ENCODE measurements around the gene DPH6.

The DPH6 gene

GRCh38 chr15:35327789-35328188, 218.2 kb downstream of the DPH6 start:
- H4K5ac ChIP-seq (ENCODE audit: low read length): no peak overlapping the region
- no peak overlapping the region for H3K4me3 ChIP-seq (ENCODE audit: low read length)
- H3K79me2 ChIP-seq (ENCODE audit: control insufficient read depth, insufficient read depth, low read length): no peaks in the 10 kb centered on the region
- no peak overlapping the region for H3K27ac ChIP-seq (ENCODE audit: low read depth, low read length)
- no CpG with 5 or more reads among the region's 2 CpGs for WGBS (ENCODE audit: extremely low coverage, insufficient coverage, low lambda C conversion rate)
- no peak overlapping the region for H3K4me2 ChIP-seq (ENCODE audit: low read length)
- no peak overlapping the region for H3K9ac ChIP-seq (ENCODE audit: low read length)
- DNase-seq: no peak
- no peak overlapping the region for H2BK5ac ChIP-seq (ENCODE audit: low read length)
- H4K8ac ChIP-seq (ENCODE audit: low read depth, low read length): no peak overlapping the region
- no peak overlapping the region for H3K18ac ChIP-seq (ENCODE audit: low read length)
- H2BK15ac ChIP-seq (replicated peaks; ENCODE audit: low read depth): no peak overlapping the region
- H3K4me1 ChIP-seq (ENCODE audit: control insufficient read depth, low read depth, low read length): no peaks in the 10 kb centered on the region
- H3K27me3 ChIP-seq (ENCODE audit: insufficient read depth, low read length, poor library complexity): no peaks in the 10 kb centered on the region
- no peaks in the 10 kb centered on the region for H3K36me3 ChIP-seq (ENCODE audit: control insufficient read depth, insufficient read depth, low read length)
- no peak overlapping the region for H3K4ac ChIP-seq (ENCODE audit: low read depth, low read length)
- H3K79me1 ChIP-seq (ENCODE audit: low read length): no peaks in the 10 kb centered on the region
- no peak overlapping the region for H3K23ac ChIP-seq (ENCODE audit: low read length)
- no peak overlapping the region for H2BK120ac ChIP-seq (ENCODE audit: low read depth, low read length)
- H2AK5ac ChIP-seq (ENCODE audit: low read length): no peak overlapping the region
- H3K56ac ChIP-seq (ENCODE audit: low read length): no peak overlapping the region

GRCh38 chr15:35325374-35325941, 220.5 kb downstream of the DPH6 start:
- no peak overlapping the region for H3K23ac ChIP-seq (ENCODE audit: low read length)
- no peak overlapping the region for H3K4ac ChIP-seq (ENCODE audit: low read depth, low read length)
- no peaks in the 10 kb centered on the region for H3K79me2 ChIP-seq (ENCODE audit: control insufficient read depth, insufficient read depth, low read length)
- H4K8ac ChIP-seq (ENCODE audit: low read depth, low read length): no peak overlapping the region
- DNase-seq: no peak
- H3K9ac ChIP-seq (ENCODE audit: low read length): no peak overlapping the region
- no peaks in the 10 kb centered on the region for H3K79me1 ChIP-seq (ENCODE audit: low read length)
- H3K27ac ChIP-seq (ENCODE audit: low read depth, low read length): no peak overlapping the region
- WGBS (ENCODE audit: extremely low coverage, insufficient coverage, low lambda C conversion rate): no CpG with 5 or more reads among the region's 3 CpGs
- no peaks in the 10 kb centered on the region for H3K4me1 ChIP-seq (ENCODE audit: control insufficient read depth, low read depth, low read length)
- H3K4me2 ChIP-seq (ENCODE audit: low read length): no peak overlapping the region
- no peak overlapping the region for H3K4me3 ChIP-seq (ENCODE audit: low read length)
- H3K36me3 ChIP-seq (ENCODE audit: control insufficient read depth, insufficient read depth, low read length): no peaks in the 10 kb centered on the region
- H3K18ac ChIP-seq (ENCODE audit: low read length): no peak overlapping the region
- H4K5ac ChIP-seq (ENCODE audit: low read length): no peak overlapping the region
- H3K27me3 ChIP-seq (ENCODE audit: insufficient read depth, low read length, poor library complexity): no peaks in the 10 kb centered on the region
- no peak overlapping the region for H2BK5ac ChIP-seq (ENCODE audit: low read length)
- no peak overlapping the region for H3K56ac ChIP-seq (ENCODE audit: low read length)
- no peak overlapping the region for H2BK120ac ChIP-seq (ENCODE audit: low read depth, low read length)
- H2BK15ac ChIP-seq (replicated peaks; ENCODE audit: low read depth): no peak overlapping the region
- H2AK5ac ChIP-seq (ENCODE audit: low read length): no peak overlapping the region

- H3K23ac ChIP-seq (ENCODE audit: low read length): no peak overlapping the region
- no peaks in the 10 kb centered on the region for H3K79me2 ChIP-seq (ENCODE audit: control insufficient read depth, insufficient read depth, low read length)
- no peaks in the 10 kb centered on the region for H3K27me3 ChIP-seq (ENCODE audit: insufficient read depth, low read length, poor library complexity)
- no peaks in the 10 kb centered on the region for H3K4me1 ChIP-seq (ENCODE audit: control insufficient read depth, low read depth, low read length)
- H2BK120ac ChIP-seq (ENCODE audit: low read depth, low read length): no peak overlapping the region
- DNase-seq: no peak
- no peak overlapping the region for H3K27ac ChIP-seq (ENCODE audit: low read depth, low read length)
- no peak overlapping the region for H3K18ac ChIP-seq (ENCODE audit: low read length)
- H2BK5ac ChIP-seq (ENCODE audit: low read length): no peak overlapping the region
- H3K79me1 ChIP-seq (ENCODE audit: low read length): no peaks in the 10 kb centered on the region
- no peak overlapping the region for H3K4ac ChIP-seq (ENCODE audit: low read depth, low read length)
- no peak overlapping the region for H4K8ac ChIP-seq (ENCODE audit: low read depth, low read length)
- H2BK15ac ChIP-seq (replicated peaks; ENCODE audit: low read depth): no peak overlapping the region
- no peak overlapping the region for H3K9ac ChIP-seq (ENCODE audit: low read length)
- H3K4me2 ChIP-seq (ENCODE audit: low read length): no peak overlapping the region
- H4K5ac ChIP-seq (ENCODE audit: low read length): no peak overlapping the region
- no peaks in the 10 kb centered on the region for H3K36me3 ChIP-seq (ENCODE audit: control insufficient read depth, insufficient read depth, low read length)
- no peak overlapping the region for H3K4me3 ChIP-seq (ENCODE audit: low read length)
- H3K56ac ChIP-seq (ENCODE audit: low read length): no peak overlapping the region
- no peak overlapping the region for H2AK5ac ChIP-seq (ENCODE audit: low read length)
Measured at GRCh38 chr15:35323141-35323540, 222.8 kb downstream of the DPH6 start.

GRCh38 chr15:35321926-35322325, 224.0 kb downstream of the DPH6 start:
- H3K9ac ChIP-seq (ENCODE audit: low read length): no peak overlapping the region
- H3K79me2 ChIP-seq (ENCODE audit: control insufficient read depth, insufficient read depth, low read length): no peaks in the 10 kb centered on the region
- H3K18ac ChIP-seq (ENCODE audit: low read length): no peak overlapping the region
- H3K4ac ChIP-seq (ENCODE audit: low read depth, low read length): no peak overlapping the region
- no peak overlapping the region for H2BK5ac ChIP-seq (ENCODE audit: low read length)
- H3K4me1 ChIP-seq (ENCODE audit: control insufficient read depth, low read depth, low read length): no peaks in the 10 kb centered on the region
- H3K79me1 ChIP-seq (ENCODE audit: low read length): no peaks in the 10 kb centered on the region
- H3K4me3 ChIP-seq (ENCODE audit: low read length): no peak overlapping the region
- no peak overlapping the region for H3K56ac ChIP-seq (ENCODE audit: low read length)
- no peak overlapping the region for H4K8ac ChIP-seq (ENCODE audit: low read depth, low read length)
- no peak overlapping the region for H3K4me2 ChIP-seq (ENCODE audit: low read length)
- H3K27me3 ChIP-seq (ENCODE audit: insufficient read depth, low read length, poor library complexity): no peaks in the 10 kb centered on the region
- no peak overlapping the region for H2BK15ac ChIP-seq (replicated peaks; ENCODE audit: low read depth)
- H3K23ac ChIP-seq (ENCODE audit: low read length): no peak overlapping the region
- no CpG with 5 or more reads among the region's 2 CpGs for WGBS (ENCODE audit: extremely low coverage, insufficient coverage, low lambda C conversion rate)
- H4K5ac ChIP-seq (ENCODE audit: low read length): no peak overlapping the region
- no peaks in the 10 kb centered on the region for H3K36me3 ChIP-seq (ENCODE audit: control insufficient read depth, insufficient read depth, low read length)
- H2BK120ac ChIP-seq (ENCODE audit: low read depth, low read length): no peak overlapping the region
- no peak for DNase-seq
- H3K27ac ChIP-seq (ENCODE audit: low read depth, low read length): no peak overlapping the region
- no peak overlapping the region for H2AK5ac ChIP-seq (ENCODE audit: low read length)

GRCh38 chr15:35320911-35321310, 225.1 kb downstream of the DPH6 start:
- DNase-seq: no peak
- no peak overlapping the region for H3K18ac ChIP-seq (ENCODE audit: low read length)
- no peak overlapping the region for H3K9ac ChIP-seq (ENCODE audit: low read length)
- H3K56ac ChIP-seq (ENCODE audit: low read length): no peak overlapping the region
- H3K4ac ChIP-seq (ENCODE audit: low read depth, low read length): no peak overlapping the region
- H2AK5ac ChIP-seq (ENCODE audit: low read length): no peak overlapping the region
- H4K5ac ChIP-seq (ENCODE audit: low read length): no peak overlapping the region
- H3K4me3 ChIP-seq (ENCODE audit: low read length): no peak overlapping the region
- H3K23ac ChIP-seq (ENCODE audit: low read length): no peak overlapping the region
- no peak overlapping the region for H3K4me2 ChIP-seq (ENCODE audit: low read length)
- no peaks in the 10 kb centered on the region for H3K79me2 ChIP-seq (ENCODE audit: control insufficient read depth, insufficient read depth, low read length)
- H3K36me3 ChIP-seq (ENCODE audit: control insufficient read depth, insufficient read depth, low read length): no peaks in the 10 kb centered on the region
- no peaks in the 10 kb centered on the region for H3K27me3 ChIP-seq (ENCODE audit: insufficient read depth, low read length, poor library complexity)
- no peak overlapping the region for H2BK15ac ChIP-seq (replicated peaks; ENCODE audit: low read depth)
- no peaks in the 10 kb centered on the region for H3K4me1 ChIP-seq (ENCODE audit: control insufficient read depth, low read depth, low read length)
- no peak overlapping the region for H2BK5ac ChIP-seq (ENCODE audit: low read length)
- no peaks in the 10 kb centered on the region for H3K79me1 ChIP-seq (ENCODE audit: low read length)
- no peak overlapping the region for H3K27ac ChIP-seq (ENCODE audit: low read depth, low read length)
- no peak overlapping the region for H4K8ac ChIP-seq (ENCODE audit: low read depth, low read length)
- H2BK120ac ChIP-seq (ENCODE audit: low read depth, low read length): no peak overlapping the region
